ENCODE measurements around the gene SLC45A1. TPM values are rescaled to one million over a fixed set of nuclear protein-coding genes. Genes with fewer than 3 reads are reported as not detected.

SLC45A1 gene
- total RNA-seq, 1 donor from 2014 or later = under 0.01 TPM

DNA sequence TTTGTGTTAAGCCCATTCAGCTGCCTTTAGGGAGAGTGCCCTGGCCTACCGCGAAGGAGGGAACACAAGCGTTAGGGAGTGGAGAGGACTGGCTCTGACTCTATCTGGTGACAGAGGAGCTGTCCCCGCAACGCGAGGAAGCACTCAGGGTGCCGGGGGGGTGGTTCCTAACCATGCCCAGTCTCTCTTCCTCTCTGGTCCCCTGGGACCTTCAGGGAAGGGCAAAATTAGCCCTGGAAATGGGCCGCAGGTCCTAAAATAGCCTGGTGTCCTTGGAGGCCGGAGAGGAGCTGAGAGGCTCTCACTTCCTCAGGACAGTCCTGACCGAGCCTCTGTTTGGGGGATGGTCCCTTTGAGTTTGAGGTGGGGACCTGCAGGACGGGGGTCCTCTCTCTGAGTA lies 5.8 kb downstream of the SLC45A1 start:
- H3K4me1 ChIP-seq (ENCODE audit: control insufficient read depth in 3 of 3, insufficient read depth in 3 of 3, low read length in 3 of 3) = peaks cover 10 to 20% (median 10%) of the 10 kb centered on the region in 3 donors
- peak overlapping the region in 1 of 3 donors; percentile 20 for H3K4me3 ChIP-seq (ENCODE audit: low read length in 3 of 3)
- H3K36me3 ChIP-seq (ENCODE audit: control insufficient read depth in 3 of 3, insufficient read depth in 3 of 3, low read length in 3 of 3) = no peaks in the 10 kb centered on the region
- no peaks in the 10 kb centered on the region for H3K27me3 ChIP-seq (ENCODE audit: control insufficient read depth in 3 of 3, insufficient read depth in 3 of 3, low read length in 3 of 3)
- H3K9ac ChIP-seq (ENCODE audit: low read depth in 1 of 3, low read length in 3 of 3) = peak overlapping the region in 2 of 3 donors; percentile 14 to 38
- no peaks in the 10 kb centered on the region for H3K9me3 ChIP-seq (ENCODE audit: control insufficient read depth in 3 of 3, low read length in 3 of 3)
- H3K27ac ChIP-seq (ENCODE audit: low read depth, low read length) = no peak overlapping the region

DNA sequence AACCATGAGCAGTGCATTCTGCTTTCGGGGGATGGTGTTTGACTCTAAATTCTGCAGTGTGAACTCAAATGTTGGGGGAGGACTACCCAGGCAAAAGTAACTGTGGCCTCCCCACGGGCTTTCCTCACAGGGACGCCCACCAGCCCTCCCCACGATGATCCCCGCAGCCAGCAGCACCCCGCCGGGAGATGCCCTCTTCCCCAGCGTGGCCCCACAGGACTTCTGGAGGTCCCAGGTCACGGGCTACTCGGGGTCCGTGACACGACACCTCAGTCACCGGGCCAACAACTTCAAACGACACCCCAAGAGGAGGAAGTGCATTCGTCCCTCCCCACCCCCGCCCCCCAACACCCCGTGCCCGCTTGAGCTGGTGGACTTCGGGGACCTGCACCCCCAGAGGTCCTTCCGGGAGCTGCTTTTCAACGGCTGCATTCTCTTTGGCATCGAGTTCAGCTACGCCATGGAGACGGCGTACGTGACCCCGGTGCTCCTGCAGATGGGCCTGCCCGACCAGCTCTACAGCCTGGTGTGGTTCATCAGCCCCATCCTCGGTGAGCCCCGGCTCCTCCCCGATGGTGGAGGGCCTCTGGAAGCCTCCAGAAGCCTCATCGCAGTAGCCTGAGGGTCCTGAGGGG lies 6.4 kb downstream of the SLC45A1 start:
- Histone ChIP-seq H3K9ac (ENCODE audit: low read depth in 1 of 3, low read length in 3 of 3) (peak overlapping the region in 1 of 3 donors; percentile 38), H3K4me3 (ENCODE audit: low read length in 3 of 3) (no peak overlapping the region), H3K9me3 (ENCODE audit: control insufficient read depth in 3 of 3, low read length in 3 of 3) (no peaks in the 10 kb centered on the region), H3K36me3 (ENCODE audit: control insufficient read depth in 3 of 3, insufficient read depth in 3 of 3, low read length in 3 of 3) (no peaks in the 10 kb centered on the region), H3K4me1 (ENCODE audit: control insufficient read depth in 3 of 3, insufficient read depth in 3 of 3, low read length in 3 of 3) (peaks cover 9 to 19% (median 10%) of the 10 kb centered on the region in 3 donors), H3K27ac (ENCODE audit: low read depth, low read length) (no peak overlapping the region), H3K27me3 (ENCODE audit: control insufficient read depth in 3 of 3, insufficient read depth in 3 of 3, low read length in 3 of 3) (no peaks in the 10 kb centered on the region)

DNA sequence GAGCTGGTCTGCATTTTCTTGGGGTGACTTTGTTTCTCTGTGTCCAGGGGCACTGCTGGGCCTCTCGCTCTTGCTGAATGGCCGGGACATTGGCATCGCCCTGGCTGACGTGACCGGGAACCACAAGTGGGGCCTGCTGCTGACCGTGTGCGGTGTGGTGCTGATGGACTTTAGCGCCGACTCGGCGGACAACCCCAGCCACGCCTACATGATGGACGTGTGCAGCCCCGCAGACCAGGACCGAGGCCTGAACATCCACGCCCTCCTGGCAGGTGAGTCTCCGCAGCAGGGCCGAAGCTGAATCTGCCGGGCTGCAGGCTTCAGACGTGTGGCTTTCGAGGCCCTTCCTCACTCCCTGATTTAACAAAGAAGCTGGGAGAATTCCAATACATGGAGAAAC lies 7.9 kb downstream of the SLC45A1 start:
- H3K27ac ChIP-seq (ENCODE audit: low read depth, low read length) = no peak overlapping the region
- no peak overlapping the region for H3K9ac ChIP-seq (ENCODE audit: low read depth in 1 of 3, low read length in 3 of 3)
- H3K4me1 ChIP-seq (ENCODE audit: control insufficient read depth in 3 of 3, insufficient read depth in 3 of 3, low read length in 3 of 3) = peaks cover 9 to 19% (median 10%) of the 10 kb centered on the region in 3 donors
- no peaks in the 10 kb centered on the region for H3K27me3 ChIP-seq (ENCODE audit: control insufficient read depth in 3 of 3, insufficient read depth in 3 of 3, low read length in 3 of 3)
- H3K9me3 ChIP-seq (ENCODE audit: control insufficient read depth in 3 of 3, low read length in 3 of 3) = no peaks in the 10 kb centered on the region
- peaks cover 0 to 2% (median 0%) of the 10 kb centered on the region in 3 donors for H3K36me3 ChIP-seq (ENCODE audit: control insufficient read depth in 3 of 3, insufficient read depth in 3 of 3, low read length in 3 of 3)
- no peak overlapping the region for H3K4me3 ChIP-seq (ENCODE audit: low read length in 3 of 3)

DNA sequence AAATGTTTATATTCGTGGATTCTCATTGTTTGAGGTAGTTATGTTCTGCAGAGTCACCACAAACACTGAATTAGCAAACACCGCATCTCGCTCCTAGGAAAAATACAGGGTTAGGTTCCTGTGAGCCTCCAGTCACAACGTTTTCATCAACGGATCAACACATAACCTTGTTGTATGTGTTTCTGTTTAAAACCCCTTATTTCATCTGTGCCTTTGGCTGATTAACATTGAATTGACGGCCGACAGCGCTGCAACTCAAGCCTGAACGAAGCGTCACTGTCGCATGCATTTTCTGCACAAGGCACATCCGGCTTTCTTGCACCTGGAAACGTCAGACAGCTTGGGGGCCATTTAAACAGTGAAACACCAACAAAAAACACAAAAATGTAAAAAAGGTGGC lies 8.4 kb downstream of the SLC45A1 start:
- Histone ChIP-seq H3K9ac (ENCODE audit: low read depth in 1 of 3, low read length in 3 of 3) (no peak overlapping the region), H3K27me3 (ENCODE audit: control insufficient read depth in 3 of 3, insufficient read depth in 3 of 3, low read length in 3 of 3) (no peaks in the 10 kb centered on the region), H3K4me1 (ENCODE audit: control insufficient read depth in 3 of 3, insufficient read depth in 3 of 3, low read length in 3 of 3) (peaks cover 9 to 19% (median 10%) of the 10 kb centered on the region in 3 donors), H3K27ac (ENCODE audit: low read depth, low read length) (no peak overlapping the region), H3K4me3 (ENCODE audit: low read length in 3 of 3) (no peak overlapping the region), H3K9me3 (ENCODE audit: control insufficient read depth in 3 of 3, low read length in 3 of 3) (no peaks in the 10 kb centered on the region), H3K36me3 (ENCODE audit: control insufficient read depth in 3 of 3, insufficient read depth in 3 of 3, low read length in 3 of 3) (peaks cover 0 to 2% (median 0%) of the 10 kb centered on the region in 3 donors)

DNA sequence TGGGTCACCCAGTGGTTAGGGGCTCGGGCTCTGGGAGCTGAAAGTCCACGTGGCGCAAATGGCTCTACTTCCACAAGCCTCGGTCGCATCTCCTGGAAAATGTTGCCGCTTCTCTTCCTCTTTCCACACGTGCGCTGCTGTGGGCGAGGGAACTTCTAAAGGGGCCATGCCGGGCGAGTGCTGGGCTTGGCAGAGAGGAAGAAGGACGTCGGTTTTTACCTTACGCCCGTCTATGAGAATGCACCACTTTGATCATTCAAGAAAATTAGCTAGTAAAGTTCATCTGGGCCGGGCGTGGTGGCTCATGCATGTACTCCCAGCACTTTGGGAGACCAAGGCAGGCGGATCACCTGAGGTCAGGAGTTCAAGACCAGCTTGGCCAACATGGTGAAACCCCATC lies 10.4 kb downstream of the SLC45A1 start:
- no peak overlapping the region for H3K27ac ChIP-seq (ENCODE audit: low read depth, low read length)
- peaks cover 9 to 14% (median 9%) of the 10 kb centered on the region in 3 donors for H3K4me1 ChIP-seq (ENCODE audit: control insufficient read depth in 3 of 3, insufficient read depth in 3 of 3, low read length in 3 of 3)
- H3K27me3 ChIP-seq (ENCODE audit: control insufficient read depth in 3 of 3, insufficient read depth in 3 of 3, low read length in 3 of 3) = no peaks in the 10 kb centered on the region
- H3K9me3 ChIP-seq (ENCODE audit: control insufficient read depth in 3 of 3, low read length in 3 of 3) = no peaks in the 10 kb centered on the region
- no peak overlapping the region for H3K9ac ChIP-seq (ENCODE audit: low read depth in 1 of 3, low read length in 3 of 3)
- H3K36me3 ChIP-seq (ENCODE audit: control insufficient read depth in 3 of 3, insufficient read depth in 3 of 3, low read length in 3 of 3) = peaks cover 0 to 2% (median 0%) of the 10 kb centered on the region in 3 donors
- H3K4me3 ChIP-seq (ENCODE audit: low read length in 3 of 3) = no peak overlapping the region

DNA sequence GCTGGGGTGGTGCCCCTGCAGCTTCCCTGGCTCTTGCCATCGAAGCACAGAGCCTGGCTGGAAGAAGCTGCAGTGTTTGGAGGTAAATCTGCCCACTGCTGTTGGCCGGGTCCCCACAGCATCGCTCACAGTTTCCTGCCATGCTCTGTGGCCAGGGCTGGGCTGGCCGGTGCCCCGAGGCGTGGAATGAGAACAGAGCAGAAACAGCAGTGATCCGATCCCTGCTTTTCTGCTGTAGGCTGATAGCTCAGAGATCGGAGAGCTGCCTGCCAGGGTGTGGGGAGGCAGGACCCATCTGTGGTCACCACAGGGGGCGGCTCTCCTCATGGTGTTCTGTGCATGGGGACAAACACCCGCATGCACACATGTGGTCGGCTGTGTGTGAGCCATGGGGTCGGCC lies 11.5 kb downstream of the SLC45A1 start:
- Histone ChIP-seq H3K27ac (ENCODE audit: low read depth, low read length) (no peak overlapping the region), H3K36me3 (ENCODE audit: control insufficient read depth in 3 of 3, insufficient read depth in 3 of 3, low read length in 3 of 3) (peaks cover 0 to 2% (median 0%) of the 10 kb centered on the region in 3 donors), H3K4me1 (ENCODE audit: control insufficient read depth in 3 of 3, insufficient read depth in 3 of 3, low read length in 3 of 3) (peaks cover 0 to 7% (median 2%) of the 10 kb centered on the region in 3 donors), H3K4me3 (ENCODE audit: low read length in 3 of 3) (no peak overlapping the region), H3K9ac (ENCODE audit: low read depth in 1 of 3, low read length in 3 of 3) (no peak overlapping the region), H3K27me3 (ENCODE audit: control insufficient read depth in 3 of 3, insufficient read depth in 3 of 3, low read length in 3 of 3) (no peaks in the 10 kb centered on the region), H3K9me3 (ENCODE audit: control insufficient read depth in 3 of 3, low read length in 3 of 3) (no peaks in the 10 kb centered on the region)

DNA sequence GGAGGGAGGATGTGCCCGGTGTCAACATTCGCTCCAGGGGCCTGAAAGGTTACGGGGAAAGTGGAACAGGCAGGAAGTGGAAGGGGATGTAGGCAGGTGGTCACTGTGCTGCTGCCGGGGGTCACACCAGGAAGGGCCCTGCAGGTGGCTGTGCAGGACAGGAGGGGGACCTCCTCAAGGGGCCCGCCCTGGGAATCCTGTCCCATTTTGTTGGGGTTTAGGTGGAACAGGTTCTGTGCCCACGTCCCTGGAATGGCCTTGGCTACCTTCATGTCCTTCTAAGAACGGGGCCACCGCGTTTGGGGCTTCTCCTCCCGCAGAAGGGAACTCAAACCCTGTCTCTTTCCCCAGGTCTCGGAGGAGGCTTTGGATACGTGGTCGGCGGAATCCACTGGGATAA lies 11.9 kb downstream of the SLC45A1 start:
- peaks cover 0 to 3% (median 0%) of the 10 kb centered on the region in 3 donors for H3K4me1 ChIP-seq (ENCODE audit: control insufficient read depth in 3 of 3, insufficient read depth in 3 of 3, low read length in 3 of 3)
- H3K9ac ChIP-seq (ENCODE audit: low read depth in 1 of 3, low read length in 3 of 3) = no peak overlapping the region
- H3K27me3 ChIP-seq (ENCODE audit: control insufficient read depth in 3 of 3, insufficient read depth in 3 of 3, low read length in 3 of 3) = no peaks in the 10 kb centered on the region
- no peaks in the 10 kb centered on the region for H3K9me3 ChIP-seq (ENCODE audit: control insufficient read depth in 3 of 3, low read length in 3 of 3)
- H3K4me3 ChIP-seq (ENCODE audit: low read length in 3 of 3) = no peak overlapping the region
- H3K36me3 ChIP-seq (ENCODE audit: control insufficient read depth in 3 of 3, insufficient read depth in 3 of 3, low read length in 3 of 3) = peaks cover 0 to 2% (median 0%) of the 10 kb centered on the region in 3 donors
- no peak overlapping the region for H3K27ac ChIP-seq (ENCODE audit: low read depth, low read length)

DNA sequence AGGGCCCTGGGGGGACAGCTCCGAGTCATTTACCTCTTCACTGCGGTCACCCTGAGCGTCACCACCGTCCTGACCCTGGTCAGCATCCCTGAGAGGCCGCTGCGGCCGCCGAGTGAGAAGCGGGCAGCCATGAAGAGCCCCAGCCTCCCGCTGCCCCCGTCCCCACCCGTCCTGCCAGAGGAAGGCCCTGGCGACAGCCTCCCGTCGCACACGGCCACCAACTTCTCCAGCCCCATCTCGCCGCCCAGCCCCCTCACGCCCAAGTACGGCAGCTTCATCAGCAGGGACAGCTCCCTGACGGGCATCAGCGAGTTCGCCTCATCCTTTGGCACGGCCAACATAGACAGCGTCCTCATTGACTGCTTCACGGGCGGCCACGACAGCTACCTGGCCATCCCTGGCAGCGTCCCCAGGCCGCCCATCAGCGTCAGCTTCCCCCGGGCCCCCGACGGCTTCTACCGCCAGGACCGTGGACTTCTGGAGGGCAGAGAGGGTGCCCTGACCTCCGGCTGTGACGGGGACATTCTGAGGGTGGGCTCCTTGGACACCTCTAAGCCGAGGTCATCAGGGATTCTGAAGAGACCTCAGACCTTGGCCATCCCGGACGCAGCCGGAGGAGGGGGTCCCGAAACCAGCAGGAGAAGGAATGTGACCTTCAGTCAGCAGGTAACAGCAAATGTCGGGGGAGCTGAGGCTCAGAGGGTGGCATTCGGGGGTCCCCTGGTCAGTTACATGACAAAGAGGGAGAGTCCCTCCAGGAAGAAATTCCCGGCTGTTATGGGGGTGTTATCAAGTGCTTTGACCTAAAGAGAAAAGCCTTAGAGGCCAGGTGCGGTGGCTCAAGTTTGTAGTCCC lies 12.6 kb downstream of the SLC45A1 start:
- no peaks in the 10 kb centered on the region for H3K27me3 ChIP-seq (ENCODE audit: control insufficient read depth in 3 of 3, insufficient read depth in 3 of 3, low read length in 3 of 3)
- no peak overlapping the region for H3K9ac ChIP-seq (ENCODE audit: low read depth in 1 of 3, low read length in 3 of 3)
- H3K9me3 ChIP-seq (ENCODE audit: control insufficient read depth in 3 of 3, low read length in 3 of 3) = no peaks in the 10 kb centered on the region
- peaks cover 0 to 3% (median 0%) of the 10 kb centered on the region in 3 donors for H3K36me3 ChIP-seq (ENCODE audit: control insufficient read depth in 3 of 3, insufficient read depth in 3 of 3, low read length in 3 of 3)
- H3K27ac ChIP-seq (ENCODE audit: low read depth, low read length) = no peak overlapping the region
- no peak overlapping the region for H3K4me3 ChIP-seq (ENCODE audit: low read length in 3 of 3)
- H3K4me1 ChIP-seq (ENCODE audit: control insufficient read depth in 3 of 3, insufficient read depth in 3 of 3, low read length in 3 of 3) = no peaks in the 10 kb centered on the region

DNA sequence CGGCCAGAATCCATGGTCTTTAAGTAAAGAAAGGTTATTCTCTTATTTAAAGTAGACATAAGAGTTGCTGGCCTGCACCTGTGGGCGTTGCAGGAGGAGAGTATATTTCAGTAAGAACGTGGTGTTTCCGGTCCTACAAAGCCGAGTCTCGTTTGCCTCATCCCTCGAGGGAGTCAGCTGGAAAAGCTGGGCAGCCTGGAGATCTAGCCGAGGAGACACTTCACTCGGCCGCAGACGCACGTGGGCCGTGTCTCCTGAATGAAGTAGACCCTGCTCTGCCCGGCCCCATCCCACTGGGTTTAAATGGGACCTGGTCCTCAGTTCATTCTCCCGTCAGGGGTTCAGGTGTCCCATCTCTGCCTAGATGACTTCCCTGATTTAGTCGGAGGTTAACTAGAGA lies 14.9 kb downstream of the SLC45A1 start:
- H3K27ac ChIP-seq (ENCODE audit: low read depth, low read length) = no peak overlapping the region
- no peaks in the 10 kb centered on the region for H3K9me3 ChIP-seq (ENCODE audit: control insufficient read depth in 3 of 3, low read length in 3 of 3)
- no peak overlapping the region for H3K4me3 ChIP-seq (ENCODE audit: low read length in 3 of 3)
- peaks cover 0 to 6% (median 0%) of the 10 kb centered on the region in 3 donors for H3K36me3 ChIP-seq (ENCODE audit: control insufficient read depth in 3 of 3, insufficient read depth in 3 of 3, low read length in 3 of 3)
- no peaks in the 10 kb centered on the region for H3K4me1 ChIP-seq (ENCODE audit: control insufficient read depth in 3 of 3, insufficient read depth in 3 of 3, low read length in 3 of 3)
- H3K9ac ChIP-seq (ENCODE audit: low read depth in 1 of 3, low read length in 3 of 3) = no peak overlapping the region
- H3K27me3 ChIP-seq (ENCODE audit: control insufficient read depth in 3 of 3, insufficient read depth in 3 of 3, low read length in 3 of 3) = no peaks in the 10 kb centered on the region
